HG02610 (cell line): ENCODE data around the gene SPG11.

Source experiments
- ATAC-seq: cut with Tn5 transposase; IDR thresholded peaks from one replicate; pipeline ENCODE4 v1.9.1; 2021; ENCODE audit warnings: mild to moderate bottlenecking, moderate library complexity; ENCODE audit not compliant: unreplicated experiment

Gene SPG11

DNA sequence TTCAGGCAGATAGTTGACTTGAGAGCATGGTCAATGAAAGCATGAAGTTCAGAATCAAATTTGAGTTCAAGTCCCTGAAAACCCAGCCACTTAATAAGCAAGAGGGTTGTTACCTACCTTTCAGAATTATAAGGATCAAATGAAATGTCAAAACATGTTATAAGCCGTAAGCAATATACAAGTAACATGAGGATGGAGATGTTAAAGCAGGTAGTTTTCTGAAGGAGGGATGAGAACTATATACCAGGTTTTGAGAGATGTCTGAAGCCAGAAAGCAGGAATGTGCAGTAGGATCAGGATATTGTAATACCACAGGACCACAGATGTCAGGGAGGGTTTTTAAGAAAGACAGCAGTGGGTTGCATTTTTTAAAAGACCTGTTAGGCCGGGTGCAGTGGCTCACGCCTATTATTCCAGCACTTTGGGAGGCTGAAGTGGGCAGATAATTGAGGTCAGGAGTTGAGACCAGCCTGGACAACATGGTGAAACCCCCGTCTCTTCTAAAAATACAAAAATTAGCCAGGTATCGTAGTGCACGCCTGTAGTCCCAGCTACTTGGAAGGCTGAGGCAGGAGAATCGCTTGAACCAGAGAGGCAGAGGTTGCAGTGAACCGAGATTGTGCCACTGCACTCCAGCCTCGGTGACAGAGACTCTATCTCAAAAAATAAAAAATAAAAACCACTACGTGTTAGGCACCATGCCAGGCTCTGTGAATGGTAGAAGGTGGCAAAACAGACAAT is 133.4 kb downstream of the SPG11 start:
- ATAC-seq: no peak

DNA sequence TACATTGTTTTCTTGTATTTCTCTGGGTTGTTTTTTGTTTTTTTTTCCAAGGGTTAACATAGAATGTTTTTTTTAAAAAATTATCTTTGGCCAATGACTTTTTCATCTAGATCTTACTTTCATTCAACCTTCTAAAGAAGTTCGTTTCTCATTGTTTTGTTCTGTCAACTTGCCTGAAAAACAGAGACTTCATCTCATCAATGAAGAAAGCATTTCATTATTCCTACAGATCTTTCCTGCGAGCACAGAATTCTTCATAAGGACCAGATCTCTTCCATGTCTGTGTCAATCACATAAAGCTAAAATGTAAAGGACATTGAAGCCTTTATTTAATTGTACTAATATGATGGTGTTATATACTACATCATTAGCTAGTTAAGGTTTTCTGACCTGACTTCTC is 136.2 kb downstream of the SPG11 start:
- ATAC-seq: no peak

DNA sequence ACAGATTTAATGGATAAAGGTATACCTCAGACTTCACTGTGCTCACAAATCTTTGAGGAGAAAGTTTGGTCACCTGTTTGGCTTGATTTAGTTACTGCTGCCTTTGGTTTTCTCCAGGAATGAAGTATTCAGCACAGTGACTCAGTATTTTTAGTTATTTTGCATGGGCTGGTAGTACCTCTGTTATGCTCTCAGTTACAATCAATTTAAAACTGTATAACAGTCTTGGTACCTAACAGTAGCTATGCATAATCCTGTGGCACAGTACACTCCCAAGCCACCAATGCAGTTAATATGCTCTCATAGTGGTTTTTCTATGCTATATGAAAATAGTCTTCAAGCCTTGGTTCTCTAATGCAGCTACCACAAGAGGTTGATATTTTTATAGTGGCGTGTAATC is 138.4 kb downstream of the SPG11 start:
- ATAC-seq: no peak

DNA sequence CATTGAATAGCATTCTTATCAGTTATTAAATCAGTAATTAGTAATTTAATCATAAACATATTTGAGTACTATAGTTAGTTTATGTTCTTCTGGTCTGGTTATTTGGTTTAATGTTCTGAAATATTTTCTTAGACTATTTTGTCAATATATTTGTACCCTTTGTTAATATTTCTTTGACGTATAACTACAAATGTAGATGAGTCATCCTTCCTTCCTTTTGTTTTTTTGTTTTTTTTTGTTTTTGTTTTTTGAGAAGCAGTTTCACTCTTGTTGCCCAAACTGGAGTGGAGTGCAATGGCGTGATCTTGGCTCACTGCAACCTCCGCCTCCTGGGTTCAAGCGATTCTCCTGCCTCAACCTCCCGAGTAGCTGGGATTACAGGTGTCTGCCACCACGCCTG is 143.9 kb downstream of the SPG11 start:
- no peak for ATAC-seq

DNA sequence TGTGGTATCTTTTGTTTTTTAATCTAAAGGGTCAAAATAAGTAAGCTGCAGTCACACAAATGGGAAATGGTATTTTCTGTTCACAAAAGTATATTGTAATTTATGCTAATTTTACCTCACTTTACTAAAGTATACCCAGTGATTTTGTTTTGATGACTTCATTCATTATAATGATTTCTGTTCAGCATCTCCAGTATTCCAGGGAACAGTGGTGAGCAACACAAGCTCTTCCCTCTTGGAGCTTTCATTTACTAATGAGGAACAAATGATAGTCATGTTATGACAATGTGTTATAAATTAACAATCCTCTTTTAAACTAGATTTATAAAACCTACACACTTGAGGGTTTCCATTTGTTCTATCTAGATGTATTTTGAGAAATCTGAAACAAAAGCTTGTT is 147.0 kb downstream of the SPG11 start:
- no peak for ATAC-seq
